A673 (cell line): ENCODE results near the gene C1QTNF8.

Experiments
- CTCF ChIP-seq: fragments of 300-800, 200-600 bp; sonication (generic); conservative IDR thresholded peaks from 2 replicates; pipeline ENCODE4 v1.5.1; 2017; ENCODE audit warnings: low read depth, mild to moderate bottlenecking, antibody characterized with exemption, low read length, moderate library complexity, mixed read lengths
- EZH2 ChIP-seq: fragments of 200-600 bp; sonication (generic); IDR thresholded peaks from 2 replicates; pipeline ENCODE4 v1.6.1; 2017; ENCODE audit warnings: borderline replicate concordance, low read depth, mild to moderate bottlenecking, mixed read lengths, antibody characterized with exemption, low read length; ENCODE audit not compliant: poor library complexity, severe bottlenecking

- TF ChIP-seq EZH2 (no peak), CTCF (no peak)
Measured at GRCh38 chr16:1088295-1089170, 7.5 kb downstream of the C1QTNF8 start.
